Ovary (tissue), 9 donors: ENCODE data around the gene FLCN. TPM values are rescaled to one million over a fixed set of nuclear protein-coding genes. Genes with fewer than 3 reads are reported as not detected.
A peak's percentile ranks its signal among the peaks of the same experiment; 100 is the strongest.

Source experiments
- DNase-seq, 5 donors: peaks; one replicate each; pipeline ENCODE4 v3.0.0-alpha.2; 2019 to 2020
- H3K27ac ChIP-seq, 2 donors: fragments of 200-600 bp; one replicate each; pipeline versions ENCODE4 v1.5.1 to v1.8.0; 2019 to 2022
- H3K27me3 ChIP-seq: fragments of 200-600 bp; one replicate; pipeline ENCODE4 v1.8.0; 2022
- H3K36me3 ChIP-seq: fragments of 200-600 bp; sonication (generic); one replicate; pipeline ENCODE4 v1.5.1; 2019
- H3K4me1 ChIP-seq: one replicate; pipeline ENCODE4 v1.8.1; 2013; ENCODE audit warnings: mild to moderate bottlenecking, moderate library complexity; ENCODE audit not compliant: insufficient read depth
- H3K4me3 ChIP-seq: fragments of 200-600 bp; sonication (generic); one replicate; pipeline ENCODE4 v1.5.1; 2017
- H3K9me3 ChIP-seq, 2 donors: fragments of 200-600 bp in 1 of 2; sonication (generic) in 1 of 2; one replicate each; pipeline versions ENCODE4 v1.5.1 to v1.8.1; 2013 to 2019; ENCODE audit warnings: mild to moderate bottlenecking in 1 of 2, moderate library complexity in 1 of 2
- EP300 ChIP-seq: sonication (generic); formaldehyde crosslinking; IDR thresholded peaks from one replicate; pipeline ENCODE4 v1.6.1; 2017; ENCODE audit warnings: antibody characterized with exemption
- POLR2A ChIP-seq: fragments of 450-650 bp; IDR thresholded peaks from one replicate; pipeline ENCODE4 v1.6.1; 2017; ENCODE audit warnings: antibody characterized with exemption, mild to moderate bottlenecking, moderate library complexity
- WGBS, 3 donors: extraction: QIAGEN DNeasy Blood & Tissue Kit in 1 of 3; methylation state at CpG; one replicate each; pipeline versions ENCODE4 v1.1.5 to v1.1.7; 2013 to 2017; 5-methylcytosine and 5-hydroxymethylcytosine counted together
- intact Hi-C, 4 donors: fragments of 100-400 bp; cut with DNase I; formaldehyde crosslinking; loops; one replicate each; pipeline versions ENCODE4 v1.11.0 to v1.15.1; 2022 to 2023
- polyA plus RNA-seq, 2 donors: library from polyadenylated mRNA; stranded (reverse); fragments of 200-250 nt in 1 of 2; fragments of 350-450 nt in 1 of 2; fragmentation: Illumina TruSeq in 1 of 2; extraction: RNeasy Lipid Tissue Mini Kit (QIAGEN cat#74804) in 1 of 2; gene quantifications; one replicate each; pipeline ENCODE4 v1.2.3, GENCODE V29; 2013 to 2014
- total RNA-seq, 7 donors: library from RNA; depleted of rRNA in 2 of 7; stranded (reverse); fragments of >200 nt in 2 of 7; fragmentation: NEBNext Ultra II Directional in 3 of 7; extraction: Animal tissue kit (Norgen Biotek cat#: 25700) in 3 of 7; gene quantifications; one replicate each; pipeline versions ENCODE4 v1.1.0 to v1.2.4, GENCODE V29; 2016 to 2023
- TF ChIP-seq, protein P1 (sequence below), 3 donors: fragments of 450-650 bp in 2 of 3; fragments of 200-600 bp in 1 of 3; IDR thresholded peaks; one replicate each; pipeline versions ENCODE4 v1.5.1 to v1.8.0; 2016 to 2022; ENCODE audit warnings: antibody characterized with exemption in 3 of 3, mild to moderate bottlenecking in 1 of 3
- donor health status: DM: no; HTN: no; CAD: no; lungs with moderate emphysema.
- donor health status: DM: no; HTN: no; CAD: no.
- donor health status: Bipolar disorder and iron deficiency.
- donor health status: DM: yes; HTN: yes; CAD: no.
- donor health status: DM: no; HTN: no; CAD: no.
- donor health status: DM: yes; HTN: yes; CAD: no.

FLCN gene
- total and polyA plus RNA-seq, 9 donors = 16.4 to 55.7 (median 42.7) TPM

GRCh38 chr17:17207998-17208397 lies 29.0 kb downstream of the FLCN start:
- Histone ChIP-seq H3K4me3 (no peak overlapping the region), H3K27me3 (no peaks in the 10 kb centered on the region), H3K36me3 (no peaks in the 10 kb centered on the region), H3K9me3 (no peaks in the 10 kb centered on the region), H3K27ac (no peak overlapping the region), H3K4me1 (peaks cover 17% of the 10 kb centered on the region)
- intact Hi-C loops = no loop called here
- TF ChIP-seq POLR2A = no peak
- TF ChIP-seq, protein P1, sequence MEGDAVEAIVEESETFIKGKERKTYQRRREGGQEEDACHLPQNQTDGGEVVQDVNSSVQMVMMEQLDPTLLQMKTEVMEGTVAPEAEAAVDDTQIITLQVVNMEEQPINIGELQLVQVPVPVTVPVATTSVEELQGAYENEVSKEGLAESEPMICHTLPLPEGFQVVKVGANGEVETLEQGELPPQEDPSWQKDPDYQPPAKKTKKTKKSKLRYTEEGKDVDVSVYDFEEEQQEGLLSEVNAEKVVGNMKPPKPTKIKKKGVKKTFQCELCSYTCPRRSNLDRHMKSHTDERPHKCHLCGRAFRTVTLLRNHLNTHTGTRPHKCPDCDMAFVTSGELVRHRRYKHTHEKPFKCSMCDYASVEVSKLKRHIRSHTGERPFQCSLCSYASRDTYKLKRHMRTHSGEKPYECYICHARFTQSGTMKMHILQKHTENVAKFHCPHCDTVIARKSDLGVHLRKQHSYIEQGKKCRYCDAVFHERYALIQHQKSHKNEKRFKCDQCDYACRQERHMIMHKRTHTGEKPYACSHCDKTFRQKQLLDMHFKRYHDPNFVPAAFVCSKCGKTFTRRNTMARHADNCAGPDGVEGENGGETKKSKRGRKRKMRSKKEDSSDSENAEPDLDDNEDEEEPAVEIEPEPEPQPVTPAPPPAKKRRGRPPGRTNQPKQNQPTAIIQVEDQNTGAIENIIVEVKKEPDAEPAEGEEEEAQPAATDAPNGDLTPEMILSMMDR (IDR thresholded peaks at IDR 0.05) = no peak
- TF ChIP-seq EP300 = no peak
- no peak for DNase-seq
- 73 to 76% (median 74%) methylated on average over 8 of the region's 8 CpGs for WGBS, 3 donors

GRCh38 chr17:17206913-17207335 lies 30.0 kb downstream of the FLCN start:
- 9 to 15% (median 12%) methylated on average over 16 of the region's 16 CpGs for WGBS, 3 donors
- Histone ChIP-seq H3K36me3 (no peaks in the 10 kb centered on the region), H3K4me1 (peaks cover 19% of the 10 kb centered on the region), H3K27ac (peak overlapping the region; percentile 90 to 92), H3K9me3 (no peaks in the 10 kb centered on the region), H3K27me3 (no peaks in the 10 kb centered on the region), H3K4me3 (no peak overlapping the region)
- DNase-seq = no peak
- intact Hi-C loops = no loop called here
- TF ChIP-seq, protein P1 (IDR thresholded peaks at IDR 0.05) = no peak
- no peak for TF ChIP-seq EP300
- TF ChIP-seq POLR2A = no peak

- TF ChIP-seq, protein P1 (IDR thresholded peaks at IDR 0.05) = no peak
- peak; percentile 14 for TF ChIP-seq POLR2A
- DNase-seq = peak; percentile 83 to 93 (median 91)
- Histone ChIP-seq H3K36me3 (no peaks in the 10 kb centered on the region), H3K27ac (peak within 1 kb of the TSS; percentile 90 to 92), H3K9me3 (no peaks in the 10 kb centered on the region), H3K27me3 (no peaks in the 10 kb centered on the region), H3K4me3 (peak within 1 kb of the TSS; percentile 40), H3K4me1 (peaks cover 23% of the 10 kb centered on the region)
- intact Hi-C loops = no loop called here
- 3 to 9% (median 4%) methylated on average over 49 to 78 of the region's 78 CpGs for WGBS, 3 donors
These were observed 30.6 kb downstream of the FLCN start, which contains the start of gene PLD6 for GRCh38 chr17:17206124-17206912. TSS of gene PLD6 (minus strand) at chr17:17206333. CDS start at chr17:17206286, 47 bp downstream.

- TF ChIP-seq POLR2A (no peak), EP300 (no peak)
- TF ChIP-seq, protein P1 (IDR thresholded peaks at IDR 0.05) = no peak
- Histone ChIP-seq H3K4me3 (peak overlapping the region; percentile 40), H3K9me3 (no peaks in the 10 kb centered on the region), H3K27me3 (no peaks in the 10 kb centered on the region), H3K36me3 (no peaks in the 10 kb centered on the region), H3K4me1 (peaks cover 26% of the 10 kb centered on the region), H3K27ac (peak overlapping the region; percentile 90 to 92)
- WGBS, 3 donors = 1 to 6% (median 2%) methylated on average over 64 to 70 of the region's 70 CpGs
- peak; percentile 58 to 79 (median 66) for DNase-seq
- intact Hi-C loops = no loop called here
These were observed 31.4 kb downstream of the FLCN start for GRCh38 chr17:17205368-17206123.
